Measurements from ENCODE around the gene TEPSIN. TPM values are rescaled to one million over a fixed set of nuclear protein-coding genes. Genes with fewer than 3 reads are reported as not detected.

Gene TEPSIN
- total RNA-seq, 4 donors from 2014 or later = 15.5 to 32.9 (median 24.3) TPM

- Histone ChIP-seq H3K4me1 (no peaks in the 10 kb centered on the region), H3K4me3 (no peak overlapping the region), H3K9me3 (no peaks in the 10 kb centered on the region), H3K36me3 (no peaks in the 10 kb centered on the region), H3K27me3 (no peaks in the 10 kb centered on the region), H3K27ac (no peak overlapping the region)
- ATAC-seq (no peak), DNase-seq (no peak)
- in situ Hi-C loops (cut with MboI; ENCODE audit: low sequenced_read_pairs in 4 of 4) (no loop called here), intact Hi-C loops (cut with DNase I; ENCODE audit: low total_unique reads) (no loop called here)
- TF ChIP-seq CTCF (IDR thresholded peaks at IDR 0.05 in 4 of 5, conservative IDR thresholded peaks at IDR 0.05 in 1 of 5) (no peak), POLR2A (IDR thresholded peaks at IDR 0.05) (no peak)
These were observed 43.6 kb downstream of the TEPSIN start for GRCh38 chr17:81194941-81195901.

- Histone ChIP-seq H3K4me1 (no peaks in the 10 kb centered on the region), H3K36me3 (no peaks in the 10 kb centered on the region), H3K27me3 (no peaks in the 10 kb centered on the region), H3K4me3 (no peak overlapping the region), H3K27ac (no peak overlapping the region), H3K9me3 (no peaks in the 10 kb centered on the region)
- intact Hi-C loops (cut with DNase I; ENCODE audit: low total_unique reads) = no loop called here
- DNase-seq (no peak), ATAC-seq (no peak)
- in situ Hi-C loops (cut with MboI; ENCODE audit: low sequenced_read_pairs in 4 of 4) = no loop called here
- TF ChIP-seq POLR2A (IDR thresholded peaks at IDR 0.05) = no peak
- TF ChIP-seq CTCF (IDR thresholded peaks at IDR 0.05 in 4 of 5, conservative IDR thresholded peaks at IDR 0.05 in 1 of 5) = no peak
These were observed 44.6 kb downstream of the TEPSIN start for GRCh38 chr17:81194225-81194760.

GRCh38 chr17:81193470-81194224 is 45.2 kb downstream of the TEPSIN start:
- Histone ChIP-seq H3K9me3 (no peaks in the 10 kb centered on the region), H3K27me3 (no peaks in the 10 kb centered on the region), H3K4me3 (no peak overlapping the region), H3K27ac (no peak overlapping the region), H3K36me3 (no peaks in the 10 kb centered on the region), H3K4me1 (no peaks in the 10 kb centered on the region)
- TF ChIP-seq CTCF (IDR thresholded peaks at IDR 0.05 in 4 of 5, conservative IDR thresholded peaks at IDR 0.05 in 1 of 5) = no peak
- no peak for TF ChIP-seq POLR2A (IDR thresholded peaks at IDR 0.05)
- no peak for DNase-seq
- ATAC-seq = no peak
- intact Hi-C loops (cut with DNase I; ENCODE audit: low total_unique reads) = no loop called here
- in situ Hi-C loops (cut with MboI; ENCODE audit: low sequenced_read_pairs in 4 of 4) = no loop called here

GRCh38 chr17:81193051-81193410 is 45.8 kb downstream of the TEPSIN start:
- DNase-seq (no peak), ATAC-seq (no peak)
- intact Hi-C loops (cut with DNase I; ENCODE audit: low total_unique reads) (no loop called here), in situ Hi-C loops (cut with MboI; ENCODE audit: low sequenced_read_pairs in 4 of 4) (no loop called here)
- no peaks in the 10 kb centered on the region for H3K27me3 ChIP-seq
- H3K4me3 ChIP-seq = no peak overlapping the region
- H3K36me3 ChIP-seq = no peaks in the 10 kb centered on the region
- H3K27ac ChIP-seq = no peak overlapping the region
- H3K4me1 ChIP-seq = no peaks in the 10 kb centered on the region
- no peaks in the 10 kb centered on the region for H3K9me3 ChIP-seq
- TF ChIP-seq CTCF (IDR thresholded peaks at IDR 0.05 in 4 of 5, conservative IDR thresholded peaks at IDR 0.05 in 1 of 5) (no peak), POLR2A (IDR thresholded peaks at IDR 0.05) (no peak)
